SHP77 (cell line): ENCODE measurements around the gene PRSS57.
A peak's percentile ranks its signal among the peaks of the same experiment; 100 is the strongest.
"Not testable (repeated sequence)": the region's sequence is repeated elsewhere in the genome, so short reads cannot be mapped to it uniquely, and the experiment has no call there.

Experiments used
- DNase-seq, 2 experiments: peaks; one replicate each; lab custom pipeline; 2025; lab: John Stamatoyannopoulos, UW

Gene PRSS57

GRCh38 chr19:695352-695949, at the start of gene PRSS57:
PRSS57 (minus strand) TSS chr19:695452; CDS start chr19:695430, 22 bp downstream.
- DNase-seq = no peak

DNA sequence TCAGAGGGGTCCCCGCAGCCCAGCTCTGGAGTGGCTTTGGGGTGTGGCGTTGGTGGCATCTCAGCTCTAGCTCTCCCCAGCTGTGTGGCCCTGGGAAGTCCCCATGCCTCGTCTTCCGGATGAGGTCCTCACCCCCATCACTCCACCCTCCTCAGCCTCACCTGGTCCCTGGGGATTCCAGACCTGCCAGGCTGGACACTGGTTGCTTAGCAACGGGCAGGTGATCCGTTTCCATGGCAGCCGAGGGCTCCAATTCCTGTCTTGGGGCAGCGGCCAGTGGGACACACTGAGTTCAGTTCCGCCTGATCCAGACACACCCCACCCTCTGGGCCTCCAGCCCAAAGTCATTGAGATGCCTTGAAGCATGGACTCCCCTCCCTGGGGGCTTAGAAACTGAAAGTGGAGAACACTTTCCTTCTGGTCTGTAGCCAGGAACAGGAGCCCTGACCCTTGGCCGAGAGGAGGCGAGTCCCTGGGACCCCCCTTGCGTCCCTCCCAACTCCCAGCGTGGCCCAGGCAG, 48.0 kb upstream of the PRSS57 start:
- no peak for DNase-seq

- DNase-seq = no peak
Observed at GRCh38 chr19:742540-743075, 47.4 kb upstream of the PRSS57 start.

DNA sequence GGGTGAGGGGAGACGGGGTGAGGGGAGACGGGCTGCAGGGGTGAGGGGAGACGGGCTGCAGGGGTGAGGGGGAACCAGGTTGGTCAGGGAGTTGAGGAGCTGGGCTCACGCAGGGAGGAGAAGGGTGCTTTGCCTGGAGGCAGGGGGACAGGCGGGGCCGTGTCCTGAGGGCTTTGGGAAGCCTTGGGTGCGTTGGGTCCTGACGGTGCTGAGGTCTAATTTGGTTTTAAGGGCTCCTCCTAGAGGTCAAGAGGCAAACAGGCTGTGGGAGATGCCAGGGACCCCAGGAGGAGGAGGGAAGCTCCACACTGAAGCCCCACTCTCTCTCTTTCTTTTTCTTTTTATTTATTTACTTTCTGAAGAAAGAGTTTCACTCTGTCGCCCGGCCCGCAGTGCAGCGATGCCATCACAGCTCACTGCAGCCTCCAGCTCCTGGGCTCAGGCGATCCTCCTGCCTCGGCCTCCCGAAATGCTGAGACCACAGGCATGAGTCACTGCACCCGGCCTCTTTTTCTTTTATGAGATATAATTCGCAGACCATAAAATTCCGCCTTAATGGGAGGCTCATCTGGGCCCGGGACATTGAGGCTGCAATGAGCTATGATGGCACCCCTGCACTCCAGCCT, 46.4 kb upstream of the PRSS57 start:
- peak in 1 of 2 experiments; percentile 38 for DNase-seq

DNA sequence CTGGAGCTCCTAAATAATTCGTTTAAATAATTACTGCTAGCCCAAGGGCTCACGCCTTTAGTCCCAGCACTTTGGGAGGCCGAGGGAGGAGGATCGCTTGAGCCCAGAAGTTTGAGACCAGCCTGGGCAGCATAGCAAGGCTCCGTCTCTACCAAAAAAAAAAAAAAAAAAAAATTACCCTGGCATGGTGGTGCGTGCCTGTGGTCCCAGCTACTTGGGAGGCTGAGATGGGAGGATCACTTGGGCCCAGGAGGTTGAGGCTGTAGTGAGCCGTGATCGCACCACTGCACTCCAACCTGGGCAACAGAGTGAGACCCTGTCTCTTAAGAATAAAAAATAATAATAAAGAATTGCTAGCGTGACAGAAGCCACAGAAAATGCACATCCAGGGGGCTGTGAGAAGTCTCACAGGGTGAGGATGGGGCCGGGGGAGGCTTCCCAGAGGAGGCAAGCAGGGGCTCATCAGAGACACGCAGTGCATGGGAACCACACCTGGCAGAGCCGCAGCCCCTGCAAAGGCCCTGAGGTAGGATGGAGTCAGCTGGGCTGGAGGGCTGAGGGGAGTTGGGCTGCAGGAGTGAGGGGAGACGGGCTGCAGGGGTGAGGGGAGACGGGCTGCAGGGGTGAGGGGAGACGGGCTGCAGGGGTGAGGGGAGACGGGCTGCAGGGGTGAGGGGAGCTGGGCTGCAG, 45.7 kb upstream of the PRSS57 start:
- DNase-seq = not testable (repeated sequence)

- DNase-seq = no peak
Observed at GRCh38 chr19:739998-740715, 44.9 kb upstream of the PRSS57 start.

GRCh38 chr19:738509-739128, 43.4 kb upstream of the PRSS57 start:
- no peak for DNase-seq

DNA sequence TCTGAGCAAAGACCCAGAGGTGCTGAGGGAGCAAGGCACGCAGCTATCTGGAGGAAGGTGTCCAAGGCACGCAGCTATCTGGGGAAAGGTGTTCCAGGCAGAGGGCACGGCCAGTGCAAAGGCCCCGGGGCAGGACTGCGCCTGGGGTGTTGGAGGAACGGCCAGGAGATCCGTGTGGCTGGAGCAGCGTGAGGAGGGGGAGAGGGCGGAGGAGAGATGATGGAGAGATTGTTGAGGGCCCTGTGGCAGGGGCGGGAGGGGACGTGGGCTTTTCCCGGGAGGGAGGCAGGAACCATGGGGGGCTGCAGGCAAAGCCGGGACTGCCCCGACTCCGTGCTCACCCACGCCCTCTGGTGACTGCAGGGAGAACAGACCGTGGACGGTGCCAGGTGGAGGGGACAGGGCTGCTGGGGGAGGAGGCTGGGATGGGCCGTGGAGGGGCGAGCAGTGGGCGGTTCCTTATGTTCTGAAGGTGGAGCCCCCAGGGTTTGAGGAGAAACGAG, 42.4 kb upstream of the PRSS57 start:
- no peak for DNase-seq

GRCh38 chr19:736125-736524, 40.9 kb upstream of the PRSS57 start:
- no peak for DNase-seq

DNA sequence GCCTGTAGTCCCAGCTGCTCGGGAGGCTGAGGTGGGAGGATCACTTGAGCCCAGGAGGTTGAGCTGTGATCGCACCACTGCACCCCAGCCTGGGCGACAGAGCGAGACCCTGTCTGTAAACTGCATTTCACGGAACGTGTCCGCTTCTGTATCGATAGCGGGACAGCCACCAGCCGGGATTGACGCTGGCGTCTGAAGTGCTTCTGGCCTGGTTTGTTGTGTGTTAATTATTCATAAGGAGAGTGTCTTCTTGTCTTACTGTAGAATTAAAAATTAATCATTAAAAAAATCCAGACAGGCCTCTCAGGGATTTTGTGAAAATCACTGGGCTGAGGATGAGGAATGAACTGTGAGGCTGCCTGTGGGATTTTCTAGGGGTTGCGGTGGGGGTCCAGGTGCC, 39.5 kb upstream of the PRSS57 start:
- no peak for DNase-seq

DNA sequence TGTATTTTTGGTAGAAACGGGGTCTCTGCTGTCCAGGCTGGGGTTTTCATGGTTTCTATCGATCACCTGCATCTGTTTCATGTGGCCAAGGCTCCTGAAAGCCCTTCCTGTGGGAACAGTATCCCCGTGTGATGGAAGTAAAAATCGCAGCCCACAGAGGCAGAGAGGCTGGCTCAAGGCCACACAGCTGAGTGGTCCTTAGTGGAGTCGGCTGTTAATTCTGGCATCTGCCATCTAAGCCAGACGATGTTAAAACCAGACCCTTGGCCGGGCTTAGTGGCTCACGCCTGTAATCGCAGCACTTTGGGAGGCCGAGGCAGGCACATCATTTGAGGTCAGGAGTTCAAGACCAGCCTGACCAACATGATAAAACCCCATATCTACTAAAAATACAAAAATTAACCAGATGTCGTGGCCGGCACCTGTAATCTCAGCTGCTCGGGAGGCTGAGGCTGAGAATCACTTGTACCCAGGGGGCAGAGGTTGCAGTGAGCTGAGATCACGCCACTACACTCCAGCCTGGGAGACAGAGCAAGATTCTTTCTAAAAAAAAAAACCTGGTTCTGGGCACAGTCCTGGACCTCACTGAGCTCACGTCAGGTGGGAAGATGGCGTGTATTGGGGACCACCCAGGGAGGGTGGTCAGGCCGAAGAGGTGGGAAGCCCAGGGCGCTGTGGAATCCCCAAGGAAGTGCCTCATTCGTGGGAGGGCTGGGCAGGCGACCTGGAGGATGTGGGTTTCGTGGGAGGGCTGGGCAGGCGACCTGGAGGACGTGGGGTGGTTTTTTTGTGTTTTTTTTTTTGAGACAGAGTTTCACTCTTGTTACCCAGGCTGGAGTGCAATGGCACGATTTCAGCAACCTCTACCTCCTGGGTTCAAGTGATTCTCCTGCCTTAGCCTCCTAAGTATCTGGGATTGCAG, 37.2 kb upstream of the PRSS57 start:
- no peak for DNase-seq

GRCh38 chr19:731000-731399, 35.7 kb upstream of the PRSS57 start:
- no peak for DNase-seq

- DNase-seq = no peak
Observed at GRCh38 chr19:729965-730668, 34.9 kb upstream of the PRSS57 start.

DNA sequence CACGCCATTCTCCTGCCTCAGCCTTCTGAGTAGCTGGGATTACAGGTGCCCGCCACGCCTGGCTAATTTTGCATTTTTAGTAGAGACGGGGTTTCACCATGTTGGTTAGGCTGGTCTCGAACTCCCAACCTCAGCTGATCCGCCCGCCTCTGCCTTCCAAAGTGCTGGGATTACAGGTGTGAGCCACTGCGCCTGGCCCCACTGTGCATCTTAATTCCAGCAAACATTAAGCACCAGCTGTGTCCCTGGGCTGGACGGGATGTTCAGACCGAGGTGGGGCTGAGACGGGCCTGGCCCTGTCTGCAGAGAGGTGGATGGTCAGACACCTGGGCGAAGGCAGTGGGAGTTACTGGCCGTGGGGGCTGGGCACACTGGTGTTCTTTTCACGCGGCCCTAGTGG, 34.3 kb upstream of the PRSS57 start:
- not testable (repeated sequence) for DNase-seq

GRCh38 chr19:728011-728410, 32.8 kb upstream of the PRSS57 start:
- peak in 1 of 2 experiments; percentile 51 for DNase-seq

DNA sequence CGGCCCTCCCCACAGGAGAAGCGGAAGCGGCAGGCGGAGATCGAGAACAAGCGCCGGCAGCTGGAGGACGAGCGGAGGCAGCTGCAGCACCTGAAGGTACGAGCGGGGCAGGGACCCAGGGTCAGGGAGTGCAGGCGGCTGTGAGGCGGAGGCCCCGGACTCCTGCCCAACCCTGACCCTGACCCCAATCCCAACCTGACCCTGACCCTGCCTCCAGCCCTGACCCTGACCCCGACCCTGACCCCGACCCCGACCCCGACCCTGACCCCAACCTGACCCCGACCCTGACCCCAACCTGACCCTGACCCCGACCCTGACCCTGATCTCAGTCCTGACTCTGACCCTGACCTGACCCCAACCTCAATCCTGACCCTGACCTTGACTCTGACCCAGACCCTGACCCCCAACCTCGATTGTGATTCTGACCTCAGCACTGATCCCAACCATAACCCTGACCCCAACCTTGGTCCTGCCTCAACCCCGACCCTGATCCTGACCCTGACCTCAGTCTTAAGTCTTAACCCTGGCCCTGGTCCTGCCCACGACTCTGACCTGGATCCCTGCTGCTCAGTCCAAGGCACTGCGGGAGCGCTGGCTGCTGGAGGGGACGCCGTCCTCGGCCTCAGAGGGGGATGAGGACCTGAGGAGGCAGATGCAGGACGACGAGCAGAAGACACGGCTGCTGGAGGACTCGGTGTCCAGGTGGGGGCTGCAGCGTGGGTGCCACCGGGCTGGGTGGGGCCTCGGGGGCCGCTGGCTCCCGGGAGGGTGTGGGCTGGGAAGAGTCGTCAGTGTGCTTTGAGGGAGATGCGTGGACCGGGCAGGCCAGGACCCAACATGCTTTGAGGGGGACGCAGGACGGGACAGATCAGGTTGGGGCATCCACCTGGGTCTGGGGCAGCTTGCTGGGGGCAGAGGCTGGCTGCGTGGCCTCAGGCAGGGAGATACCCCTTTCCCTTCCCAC, 32.0 kb upstream of the PRSS57 start:
- DNase-seq = no peak

GRCh38 chr19:725461-726089, 30.3 kb upstream of the PRSS57 start:
- no peak for DNase-seq

- DNase-seq = no peak
Observed at GRCh38 chr19:723714-724113, 28.5 kb upstream of the PRSS57 start.
